ENCODE measurements around the gene FNDC7.
"Not testable (repeated sequence)": the region's sequence is repeated elsewhere in the genome, so short reads cannot be mapped to it uniquely, and the experiment has no call there.

Gene FNDC7

GRCh38 chr1:108745980-108746381, 33.3 kb downstream of the FNDC7 start:
- no peak for DNase-seq

- DNase-seq = peak; percentile 100
Measured at GRCh38 chr1:108746382-108747170, 33.9 kb downstream of the FNDC7 start, which contains the start of gene STXBP3. Gene STXBP3 (plus strand): TSS chr1:108746674. CDS start chr1:108746738, 64 bp downstream.

- DNase-seq = peak; percentile 69
Measured at GRCh38 chr1:108747171-108747850, 34.6 kb downstream of the FNDC7 start.

- no peak for DNase-seq
Measured at GRCh38 chr1:108747898-108748297, 35.2 kb downstream of the FNDC7 start.

GRCh38 chr1:108749081-108749480, 36.4 kb downstream of the FNDC7 start:
- no peak for DNase-seq

- DNase-seq = no peak
Measured at GRCh38 chr1:108750476-108751181, 37.9 kb downstream of the FNDC7 start.

- no peak for DNase-seq
Measured at GRCh38 chr1:108753363-108753762, 40.7 kb downstream of the FNDC7 start.

- DNase-seq = no peak
Measured at GRCh38 chr1:108758796-108759195, 46.1 kb downstream of the FNDC7 start.

- no peak for DNase-seq
Measured at GRCh38 chr1:108767115-108767514, 54.4 kb downstream of the FNDC7 start.

- DNase-seq = no peak
Measured at GRCh38 chr1:108767708-108768107, 55.0 kb downstream of the FNDC7 start.

GRCh38 chr1:108777839-108778238, 65.1 kb downstream of the FNDC7 start:
- DNase-seq = no peak

GRCh38 chr1:108779455-108779854, 66.7 kb downstream of the FNDC7 start:
- DNase-seq = no peak

- no peak for DNase-seq
Measured at GRCh38 chr1:108780937-108781574, 68.3 kb downstream of the FNDC7 start.

- not testable (repeated sequence) for DNase-seq
Measured at GRCh38 chr1:108781575-108781944, 68.9 kb downstream of the FNDC7 start.

GRCh38 chr1:108785264-108785663, 72.6 kb downstream of the FNDC7 start:
- no peak for DNase-seq

GRCh38 chr1:108785880-108786279, 73.2 kb downstream of the FNDC7 start:
- DNase-seq = no peak

GRCh38 chr1:108791790-108792189, 79.1 kb downstream of the FNDC7 start:
- no peak for DNase-seq
